HG03571 (cell line): ENCODE results near the gene NPHP4.
"Not testable (repeated sequence)": the region's sequence is repeated elsewhere in the genome, so short reads cannot be mapped to it uniquely, and the experiment has no call there.

ENCODE experiments used
- ATAC-seq: cut with Tn5 transposase; IDR thresholded peaks from one replicate; pipeline ENCODE4 v1.9.1; 2021; ENCODE audit not compliant: unreplicated experiment

Gene NPHP4

GRCh38 chr1:6024376-6024775 is 32.2 kb upstream of the NPHP4 start:
- ATAC-seq: no peak

- ATAC-seq: no peak
These were observed 31.1 kb upstream of the NPHP4 start for GRCh38 chr1:6023346-6023745.

- no peak for ATAC-seq
These were observed 30.0 kb upstream of the NPHP4 start for GRCh38 chr1:6022193-6022592.

- ATAC-seq: no peak
These were observed 27.1 kb upstream of the NPHP4 start for GRCh38 chr1:6019166-6019845.

- ATAC-seq: not testable (repeated sequence)
These were observed 25.4 kb upstream of the NPHP4 start for GRCh38 chr1:6017654-6018053.

- no peak for ATAC-seq
These were observed 24.1 kb upstream of the NPHP4 start for GRCh38 chr1:6016191-6016865.

- ATAC-seq: no peak
These were observed 22.1 kb upstream of the NPHP4 start for GRCh38 chr1:6014130-6014999.

GRCh38 chr1:6013491-6013890 is 21.3 kb upstream of the NPHP4 start:
- ATAC-seq: no peak

GRCh38 chr1:6012529-6013318 is 20.5 kb upstream of the NPHP4 start:
- no peak for ATAC-seq

GRCh38 chr1:6011946-6012258 is 19.7 kb upstream of the NPHP4 start:
- ATAC-seq: no peak

- no peak for ATAC-seq
These were observed 19.1 kb upstream of the NPHP4 start for GRCh38 chr1:6011161-6011945.

GRCh38 chr1:6010554-6010953 is 18.3 kb upstream of the NPHP4 start:
- ATAC-seq: no peak

GRCh38 chr1:6009120-6010040 is 17.2 kb upstream of the NPHP4 start:
- no peak for ATAC-seq

- ATAC-seq: no peak
These were observed 16.5 kb upstream of the NPHP4 start for GRCh38 chr1:6008696-6009095.

- no peak for ATAC-seq
These were observed 15.8 kb upstream of the NPHP4 start for GRCh38 chr1:6008084-6008415.

- ATAC-seq: no peak
These were observed 15.3 kb upstream of the NPHP4 start for GRCh38 chr1:6007318-6008083.

GRCh38 chr1:6006882-6007281 is 14.7 kb upstream of the NPHP4 start:
- ATAC-seq: no peak

GRCh38 chr1:6005276-6005917 is 13.2 kb upstream of the NPHP4 start:
- ATAC-seq: no peak
